Astrocyte of the spinal cord (primary cell): ENCODE data around the gene C1QL2.

Experiments used
- DNase-seq: peaks from one replicate; pipeline ENCODE4 v3.0.0; 2011; ENCODE audit warnings: low read depth, low spot score
- H3K4me3 ChIP-seq: 2 replicates; pipeline ENCODE4 v1.5.1; 2011; ENCODE audit warnings: low read depth, mild to moderate bottlenecking, low read length, moderate library complexity
- in situ Hi-C: cut with HindIII; loops from 2 replicates; pipeline ENCODE4 v1.10.0; 2017; ENCODE audit warnings: low sequenced_read_pairs
- TF ChIP-seq, protein P1 (sequence below): IDR thresholded peaks from 2 replicates; pipeline ENCODE4 v1.5.1; 2012; ENCODE audit warnings: low read depth, mild to moderate bottlenecking, low read length, inconsistent platforms

Gene C1QL2

DNA sequence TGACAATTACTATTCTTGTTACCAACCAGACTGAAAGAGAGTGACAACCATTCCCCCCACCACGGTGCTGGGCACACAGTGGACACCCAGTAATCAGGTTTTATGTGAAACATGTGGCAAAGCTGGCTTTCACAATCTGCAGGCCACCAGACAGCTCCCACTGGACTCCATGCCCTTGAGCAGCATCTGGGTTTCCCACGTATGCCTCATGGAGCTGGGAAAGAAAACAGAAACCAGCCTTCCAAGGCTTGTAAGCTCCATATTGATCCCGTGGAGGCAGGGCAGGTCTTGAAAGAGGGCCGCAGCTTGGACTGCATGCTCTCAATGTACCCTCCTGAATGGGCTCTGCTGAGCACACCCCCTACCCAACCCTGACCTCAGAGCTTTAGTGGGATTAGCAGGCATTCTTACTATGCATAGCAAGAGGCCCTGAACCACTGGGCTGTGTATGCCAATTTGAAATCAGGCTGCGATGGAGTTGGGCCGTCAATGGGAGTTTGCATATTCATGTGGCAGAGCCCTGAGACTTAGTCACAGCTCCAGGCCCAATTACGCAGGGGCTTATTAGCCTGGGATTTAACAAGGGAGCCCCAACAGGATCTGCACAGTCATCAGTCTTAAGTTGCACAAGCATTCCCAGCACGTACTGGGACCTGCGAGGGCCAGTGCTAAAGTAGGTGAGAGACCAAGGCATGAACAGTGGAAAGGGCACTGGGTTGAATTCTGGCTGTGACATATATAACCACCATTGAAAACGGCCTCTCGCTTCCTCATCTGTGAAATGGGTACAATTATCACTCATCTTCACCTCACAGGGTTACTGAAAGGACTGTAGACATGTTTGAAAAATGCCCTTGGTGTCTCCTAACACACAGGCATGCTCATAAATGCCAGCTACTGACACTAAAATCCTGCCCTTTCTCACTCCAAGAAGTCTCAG, 10.5 kb downstream of the C1QL2 start:
- TF ChIP-seq, protein P1, sequence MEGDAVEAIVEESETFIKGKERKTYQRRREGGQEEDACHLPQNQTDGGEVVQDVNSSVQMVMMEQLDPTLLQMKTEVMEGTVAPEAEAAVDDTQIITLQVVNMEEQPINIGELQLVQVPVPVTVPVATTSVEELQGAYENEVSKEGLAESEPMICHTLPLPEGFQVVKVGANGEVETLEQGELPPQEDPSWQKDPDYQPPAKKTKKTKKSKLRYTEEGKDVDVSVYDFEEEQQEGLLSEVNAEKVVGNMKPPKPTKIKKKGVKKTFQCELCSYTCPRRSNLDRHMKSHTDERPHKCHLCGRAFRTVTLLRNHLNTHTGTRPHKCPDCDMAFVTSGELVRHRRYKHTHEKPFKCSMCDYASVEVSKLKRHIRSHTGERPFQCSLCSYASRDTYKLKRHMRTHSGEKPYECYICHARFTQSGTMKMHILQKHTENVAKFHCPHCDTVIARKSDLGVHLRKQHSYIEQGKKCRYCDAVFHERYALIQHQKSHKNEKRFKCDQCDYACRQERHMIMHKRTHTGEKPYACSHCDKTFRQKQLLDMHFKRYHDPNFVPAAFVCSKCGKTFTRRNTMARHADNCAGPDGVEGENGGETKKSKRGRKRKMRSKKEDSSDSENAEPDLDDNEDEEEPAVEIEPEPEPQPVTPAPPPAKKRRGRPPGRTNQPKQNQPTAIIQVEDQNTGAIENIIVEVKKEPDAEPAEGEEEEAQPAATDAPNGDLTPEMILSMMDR: no peak
- no peak for DNase-seq
- in situ Hi-C loops: no loop called here
- no peak overlapping the region for H3K4me3 ChIP-seq

DNA sequence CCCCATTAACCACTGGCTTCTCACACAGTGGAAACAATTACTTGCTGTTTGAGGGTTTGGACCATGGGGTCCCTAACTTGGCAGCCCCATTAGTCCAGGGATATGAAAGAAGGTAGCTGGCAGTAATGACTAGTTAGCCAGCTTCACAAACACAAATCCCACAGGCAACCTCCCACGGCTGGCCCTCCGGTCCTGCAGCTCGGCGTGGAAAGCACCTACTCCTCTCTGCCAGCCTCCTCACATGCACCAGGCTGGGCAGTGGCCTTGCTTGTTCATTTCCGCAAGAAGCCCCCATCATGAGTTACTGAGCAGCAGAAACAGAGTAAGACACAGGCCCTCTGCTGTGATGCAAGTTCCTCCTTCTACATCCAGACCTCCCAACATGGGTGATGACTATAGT, 13.7 kb downstream of the C1QL2 start:
- DNase-seq: no peak
- in situ Hi-C loops: no loop called here

GRCh38 chr2:119142824-119143223, 15.7 kb downstream of the C1QL2 start:
- TF ChIP-seq, protein P1: no peak
- H3K4me3 ChIP-seq: no peak overlapping the region
- in situ Hi-C loops: no loop called here
- DNase-seq: no peak

More for the DNA sequence above, 13.7 kb downstream of the C1QL2 start:
- H3K4me3 ChIP-seq: no peak overlapping the region
- TF ChIP-seq, protein P1: no peak

GRCh38 chr2:119137502-119137901, 21.0 kb downstream of the C1QL2 start:
- no peak overlapping the region for H3K4me3 ChIP-seq
- TF ChIP-seq, protein P1: no peak
- DNase-seq: no peak
- in situ Hi-C loops: no loop called here

DNA sequence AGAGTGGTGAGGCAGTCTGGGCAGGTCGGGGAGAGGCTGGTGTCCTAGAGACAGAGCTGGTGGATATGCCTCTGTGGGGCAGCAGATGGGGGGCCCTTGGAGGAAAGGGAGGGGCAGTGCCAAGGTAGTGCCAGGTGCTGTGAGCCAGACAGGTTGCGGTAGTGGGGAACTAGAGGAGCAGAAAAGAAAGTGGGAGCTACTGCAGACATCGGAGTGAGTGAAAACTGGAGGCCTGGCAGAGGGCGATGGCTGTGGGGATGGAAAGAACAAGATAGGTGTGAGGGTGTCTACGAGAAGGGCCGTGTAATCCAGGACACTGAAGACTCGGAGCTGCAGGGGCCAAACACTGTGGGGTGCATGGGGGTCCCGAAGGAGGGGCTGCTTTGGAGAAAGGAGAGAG, 21.7 kb downstream of the C1QL2 start:
- no peak for DNase-seq
- in situ Hi-C loops: no loop called here
- TF ChIP-seq, protein P1: no peak
- no peak overlapping the region for H3K4me3 ChIP-seq

DNA sequence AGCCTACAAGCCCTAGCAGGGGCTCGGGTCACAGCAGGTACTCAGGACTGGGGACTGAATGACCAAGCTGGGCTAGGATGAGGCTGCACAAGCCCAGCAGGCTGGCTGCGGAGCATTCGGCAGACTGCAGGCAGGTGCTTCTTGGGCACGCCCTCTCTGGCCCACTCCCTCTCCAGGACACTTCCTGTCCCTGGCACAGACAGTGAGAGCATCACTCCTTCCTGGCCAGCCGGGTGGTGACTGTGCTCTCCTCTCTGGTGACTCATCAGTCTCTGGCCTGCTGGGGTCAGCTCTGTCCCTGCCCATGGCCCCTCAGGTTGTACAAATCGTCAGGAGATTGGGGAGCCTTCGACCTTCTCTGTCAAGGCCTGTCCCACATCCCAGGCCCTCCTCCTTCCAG, 22.5 kb downstream of the C1QL2 start:
- TF ChIP-seq, protein P1: no peak
- no peak overlapping the region for H3K4me3 ChIP-seq
- no peak for DNase-seq
- in situ Hi-C loops: no loop called here
